D721Med (cell line): Measurements from ENCODE around the gene RPS23.

Experiments
- DNase-seq: peaks from one replicate; pipeline ENCODE4 v3.0.0; 2011; ENCODE audit warnings: low spot score; ENCODE audit not compliant: insufficient read length
- FAIRE-seq: peaks from 2 replicates; lab custom pipeline; 2011; peaks lifted over from hg19 to GRCh38; lab: Jason Lieb, UNC
- TF ChIP-seq, protein P1 (sequence below): IDR thresholded peaks from 2 replicates; pipeline ENCODE4 v1.5.1; 2012; ENCODE audit warnings: mild to moderate bottlenecking, control low read depth; ENCODE audit not compliant: insufficient read depth; ENCODE audit errors: missing control alignments

The RPS23 gene

DNA sequence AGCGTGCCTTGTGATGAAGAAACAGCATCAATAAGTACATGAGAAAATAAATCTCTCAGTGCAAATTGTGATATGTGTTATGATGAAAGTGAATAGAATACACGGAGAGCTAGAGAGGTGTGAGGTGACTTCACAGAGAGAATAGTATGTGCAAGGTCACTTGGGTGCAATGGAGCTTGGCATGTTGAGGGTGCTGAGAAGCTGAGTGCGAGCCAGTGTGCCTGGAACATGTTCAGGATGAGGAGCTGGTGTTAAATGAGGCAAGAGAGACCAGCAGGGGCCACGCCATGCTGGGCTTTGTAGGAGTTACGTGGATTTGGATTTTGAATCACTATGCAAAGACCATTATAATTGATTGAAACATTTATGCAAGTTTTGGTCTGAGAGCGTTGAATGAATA lies 12.8 kb upstream of the RPS23 start:
- TF ChIP-seq, protein P1, sequence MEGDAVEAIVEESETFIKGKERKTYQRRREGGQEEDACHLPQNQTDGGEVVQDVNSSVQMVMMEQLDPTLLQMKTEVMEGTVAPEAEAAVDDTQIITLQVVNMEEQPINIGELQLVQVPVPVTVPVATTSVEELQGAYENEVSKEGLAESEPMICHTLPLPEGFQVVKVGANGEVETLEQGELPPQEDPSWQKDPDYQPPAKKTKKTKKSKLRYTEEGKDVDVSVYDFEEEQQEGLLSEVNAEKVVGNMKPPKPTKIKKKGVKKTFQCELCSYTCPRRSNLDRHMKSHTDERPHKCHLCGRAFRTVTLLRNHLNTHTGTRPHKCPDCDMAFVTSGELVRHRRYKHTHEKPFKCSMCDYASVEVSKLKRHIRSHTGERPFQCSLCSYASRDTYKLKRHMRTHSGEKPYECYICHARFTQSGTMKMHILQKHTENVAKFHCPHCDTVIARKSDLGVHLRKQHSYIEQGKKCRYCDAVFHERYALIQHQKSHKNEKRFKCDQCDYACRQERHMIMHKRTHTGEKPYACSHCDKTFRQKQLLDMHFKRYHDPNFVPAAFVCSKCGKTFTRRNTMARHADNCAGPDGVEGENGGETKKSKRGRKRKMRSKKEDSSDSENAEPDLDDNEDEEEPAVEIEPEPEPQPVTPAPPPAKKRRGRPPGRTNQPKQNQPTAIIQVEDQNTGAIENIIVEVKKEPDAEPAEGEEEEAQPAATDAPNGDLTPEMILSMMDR: no peak
- DNase-seq (no peak), FAIRE-seq (no peak)

DNA sequence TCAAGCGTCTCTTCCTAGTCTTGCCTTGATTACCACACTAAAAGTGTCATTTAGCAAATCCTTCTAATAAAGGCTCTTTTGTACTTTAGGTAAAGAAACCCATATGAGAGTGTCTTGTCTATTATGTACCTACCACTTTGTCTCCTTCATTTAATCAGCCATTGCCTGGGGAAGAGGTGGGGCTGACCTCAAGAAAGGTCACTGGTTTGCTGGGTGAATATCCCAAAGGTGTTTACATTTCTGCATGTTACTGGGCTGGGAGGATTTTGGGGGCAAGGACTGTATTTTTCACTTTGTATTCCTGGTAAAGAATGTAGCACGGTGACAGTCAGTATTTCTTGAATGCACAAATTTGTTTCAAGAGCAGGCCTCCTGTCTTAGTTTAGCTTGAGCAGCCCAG lies 11.9 kb upstream of the RPS23 start:
- FAIRE-seq: no peak
- TF ChIP-seq, protein P1: no peak
- no peak for DNase-seq

DNA sequence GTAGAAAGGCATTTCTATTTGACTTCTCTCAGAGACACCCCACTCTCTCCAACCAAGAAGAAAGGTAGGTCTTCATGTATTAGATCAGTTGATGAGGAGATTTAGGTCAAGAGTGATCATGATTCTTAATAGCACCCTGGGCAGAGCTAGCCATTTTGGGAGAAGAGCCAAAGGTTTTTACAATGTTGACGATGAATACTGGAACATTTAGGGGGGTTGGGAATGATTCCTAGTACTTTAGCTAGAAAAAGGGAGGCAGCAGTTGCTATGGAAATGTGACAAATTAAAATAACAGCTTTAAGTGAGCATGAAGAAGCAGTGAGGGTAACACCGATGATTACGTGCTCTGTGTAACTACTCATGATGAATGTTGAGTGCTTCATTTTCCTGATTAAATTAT lies 9.5 kb upstream of the RPS23 start:
- DNase-seq: no peak
- no peak for FAIRE-seq

DNA sequence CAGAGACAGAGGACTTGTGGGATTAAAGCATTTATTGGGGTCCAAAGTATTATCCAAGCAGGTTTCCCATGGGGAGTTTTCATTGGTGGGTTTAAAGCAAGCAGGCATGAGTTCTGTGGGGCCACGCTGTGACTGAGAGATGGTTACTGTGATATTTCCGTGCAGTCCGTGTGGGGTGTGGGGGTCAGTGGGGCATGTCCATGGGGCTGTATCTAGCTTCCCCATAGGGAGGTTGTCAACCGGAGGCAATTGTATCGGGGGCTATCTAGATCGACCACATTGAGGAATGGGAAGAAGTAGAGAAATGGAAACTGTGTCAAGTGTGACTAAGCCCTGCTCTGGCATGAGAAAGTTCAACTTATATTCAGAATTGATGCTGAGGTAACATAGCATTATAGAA lies 7.1 kb upstream of the RPS23 start:
- TF ChIP-seq, protein P1: no peak
- DNase-seq: no peak
- no peak for FAIRE-seq

More for the DNA sequence above, 9.5 kb upstream of the RPS23 start:
- TF ChIP-seq, protein P1: no peak

DNA sequence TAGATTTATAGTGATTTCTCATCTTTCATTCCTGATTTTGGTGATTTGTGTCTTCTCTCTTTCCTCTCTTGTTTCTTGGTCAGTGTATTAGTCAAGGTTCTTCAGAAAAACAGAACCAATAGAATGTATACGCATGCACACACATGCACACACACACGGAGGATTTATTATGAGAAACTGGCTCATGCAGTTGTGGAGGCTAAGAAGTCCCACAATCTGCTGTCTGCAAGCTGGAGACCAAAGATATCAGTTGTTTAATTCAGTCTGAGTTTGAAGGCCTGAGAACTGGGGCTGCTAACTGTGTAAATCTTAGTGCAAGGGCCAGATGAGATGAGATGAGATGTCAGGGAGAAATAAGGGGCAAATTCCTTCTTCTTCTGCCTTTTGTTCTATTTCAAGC lies 5.7 kb upstream of the RPS23 start:
- TF ChIP-seq, protein P1: no peak

DNA sequence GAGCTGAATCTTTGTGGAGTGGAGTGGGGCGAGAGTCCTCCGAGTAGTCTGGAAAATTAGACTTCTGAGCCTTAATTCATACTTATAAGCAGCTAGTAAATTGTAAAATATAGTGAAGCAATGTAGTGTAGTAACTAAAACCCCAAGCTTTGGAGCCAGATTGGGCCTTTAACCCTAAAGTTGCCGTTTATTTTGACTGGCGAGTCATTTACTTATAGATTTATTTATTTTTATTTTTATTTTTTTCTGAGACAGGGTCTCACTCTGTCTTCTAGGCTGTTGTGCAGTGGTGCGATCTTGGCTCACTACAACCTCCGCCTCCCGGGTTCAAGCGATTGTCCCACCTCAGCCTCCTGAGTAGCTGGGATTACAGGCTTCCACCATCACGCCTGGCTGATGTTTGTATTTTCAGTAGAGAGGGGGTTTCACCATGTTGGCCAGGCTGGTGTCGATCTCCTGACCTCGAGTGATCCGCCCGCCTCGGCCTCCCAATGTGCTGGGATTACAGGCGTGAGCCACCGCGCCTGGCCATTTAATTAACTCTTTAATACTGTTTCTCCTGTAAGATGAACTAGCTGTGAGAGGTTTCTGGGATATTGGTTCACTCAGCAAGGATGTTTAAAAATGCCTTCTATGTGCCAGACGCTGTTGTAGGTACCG lies 687 bp upstream of the RPS23 start:
- TF ChIP-seq, protein P1: no peak
- DNase-seq (no peak), FAIRE-seq (no peak)

More for the DNA sequence above, 5.7 kb upstream of the RPS23 start:
- DNase-seq (no peak), FAIRE-seq (no peak)

DNA sequence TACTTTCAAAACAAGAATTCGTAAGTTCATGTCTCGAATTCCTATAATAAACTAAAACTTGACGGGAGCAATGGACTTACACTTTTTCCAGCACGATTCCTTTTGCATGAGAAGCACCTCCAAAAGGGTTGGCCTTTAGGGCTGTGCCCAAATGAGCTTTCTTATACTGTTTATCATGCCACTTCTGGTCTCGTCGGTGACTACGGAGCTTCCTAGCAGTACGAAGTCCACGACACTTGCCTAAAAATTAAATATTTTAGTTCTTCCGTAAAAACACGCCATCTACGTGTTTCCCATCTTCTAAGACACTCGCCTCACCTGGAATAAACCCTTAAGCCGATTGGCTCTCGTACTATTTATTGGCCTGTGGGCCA lies 554 bp downstream of the RPS23 start:
- DNase-seq: no peak
- TF ChIP-seq, protein P1: no peak
- no peak for FAIRE-seq
